AG04449 (cell line): Measurements from ENCODE around the gene KIF3B.

Experiments used
- CTCF ChIA-PET: fragments of 350-600 bp; formaldehyde crosslinking; extraction: SDS; loops from one replicate; lab custom pipeline; 2021; ENCODE audit warnings: antibody characterized with exemption; lab: Yijun Ruan, JAX
- POLR2A ChIA-PET: fragments of 400-600, 350-600 bp; formaldehyde crosslinking; extraction: SDS; loops from one replicate; lab custom pipeline; 2020; ENCODE audit warnings: antibody characterized with exemption, inconsistent platforms; lab: Yijun Ruan, JAX
- DNase-seq: peaks from one replicate; pipeline ENCODE4 v3.0.0-alpha.2; 2010; ENCODE audit warnings: low read depth, low spot score
- H3K4me3 ChIP-seq: 2 replicates; pipeline ENCODE4 v1.5.1; 2011; ENCODE audit warnings: low read depth, mild to moderate bottlenecking, control low read depth, low read length
- TF ChIP-seq, protein P1 (sequence below): IDR thresholded peaks from one replicate; pipeline ENCODE4 v1.5.1; 2011; ENCODE audit warnings: mild to moderate bottlenecking, moderate library complexity, low read length, control low read depth, inconsistent platforms; ENCODE audit not compliant: insufficient read depth; ENCODE audit errors: missing control alignments

Gene KIF3B

GRCh38 chr20:32296412-32296811, 19.0 kb downstream of the KIF3B start:
- ChIA-PET POLR2A (no interaction called here), CTCF (interaction anchor here (1.2 kb wide), 1 partner anchor 17 kb away, joined by 3 read pairs; no protein-coding TSS in a partner anchor)
- no peak for DNase-seq
- TF ChIP-seq, protein P1, sequence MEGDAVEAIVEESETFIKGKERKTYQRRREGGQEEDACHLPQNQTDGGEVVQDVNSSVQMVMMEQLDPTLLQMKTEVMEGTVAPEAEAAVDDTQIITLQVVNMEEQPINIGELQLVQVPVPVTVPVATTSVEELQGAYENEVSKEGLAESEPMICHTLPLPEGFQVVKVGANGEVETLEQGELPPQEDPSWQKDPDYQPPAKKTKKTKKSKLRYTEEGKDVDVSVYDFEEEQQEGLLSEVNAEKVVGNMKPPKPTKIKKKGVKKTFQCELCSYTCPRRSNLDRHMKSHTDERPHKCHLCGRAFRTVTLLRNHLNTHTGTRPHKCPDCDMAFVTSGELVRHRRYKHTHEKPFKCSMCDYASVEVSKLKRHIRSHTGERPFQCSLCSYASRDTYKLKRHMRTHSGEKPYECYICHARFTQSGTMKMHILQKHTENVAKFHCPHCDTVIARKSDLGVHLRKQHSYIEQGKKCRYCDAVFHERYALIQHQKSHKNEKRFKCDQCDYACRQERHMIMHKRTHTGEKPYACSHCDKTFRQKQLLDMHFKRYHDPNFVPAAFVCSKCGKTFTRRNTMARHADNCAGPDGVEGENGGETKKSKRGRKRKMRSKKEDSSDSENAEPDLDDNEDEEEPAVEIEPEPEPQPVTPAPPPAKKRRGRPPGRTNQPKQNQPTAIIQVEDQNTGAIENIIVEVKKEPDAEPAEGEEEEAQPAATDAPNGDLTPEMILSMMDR, result no peak
- H3K4me3 ChIP-seq, result no peak overlapping the region

DNA sequence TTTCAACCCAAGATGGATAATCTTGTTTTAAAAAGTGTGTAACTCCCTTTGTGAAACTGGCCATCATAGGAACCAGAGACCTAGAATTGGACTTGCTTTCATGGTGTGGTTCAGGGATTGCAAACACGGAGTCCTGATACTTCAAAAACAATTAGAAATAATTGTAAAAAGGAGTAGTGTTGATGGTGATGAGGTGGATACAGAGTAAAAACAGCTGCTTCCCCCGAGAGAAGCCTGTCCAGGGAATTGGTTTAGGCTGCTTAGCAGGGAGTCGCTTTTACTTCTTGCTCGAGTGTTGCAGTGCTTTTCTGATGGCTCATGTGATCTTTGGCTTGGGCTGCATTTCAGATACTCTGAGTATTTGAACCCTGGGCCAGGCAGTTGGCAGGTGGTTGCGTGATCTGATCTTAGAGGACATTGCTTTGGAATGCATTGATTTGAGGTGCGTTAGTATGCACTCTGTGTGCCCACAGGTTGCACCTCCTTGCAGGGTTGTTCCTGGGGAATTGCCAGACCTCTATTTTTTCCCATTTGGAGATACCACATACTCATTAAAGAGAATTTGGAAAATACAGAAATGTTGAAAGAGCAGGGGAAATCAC, 19.5 kb downstream of the KIF3B start:
- ChIA-PET CTCF (interaction anchor here (1.2 kb wide), 1 partner anchor 16 kb away, joined by 3 read pairs; no protein-coding TSS in a partner anchor), POLR2A (no interaction called here)
- DNase-seq, result no peak
- TF ChIP-seq, protein P1, result no peak
- no peak overlapping the region for H3K4me3 ChIP-seq

- CTCF ChIA-PET, result no interaction called here
- DNase-seq, result no peak
- POLR2A ChIA-PET, result no interaction called here
- no peak overlapping the region for H3K4me3 ChIP-seq
- TF ChIP-seq, protein P1, result no peak
Measured at GRCh38 chr20:32297439-32297838, 20.0 kb downstream of the KIF3B start.

DNA sequence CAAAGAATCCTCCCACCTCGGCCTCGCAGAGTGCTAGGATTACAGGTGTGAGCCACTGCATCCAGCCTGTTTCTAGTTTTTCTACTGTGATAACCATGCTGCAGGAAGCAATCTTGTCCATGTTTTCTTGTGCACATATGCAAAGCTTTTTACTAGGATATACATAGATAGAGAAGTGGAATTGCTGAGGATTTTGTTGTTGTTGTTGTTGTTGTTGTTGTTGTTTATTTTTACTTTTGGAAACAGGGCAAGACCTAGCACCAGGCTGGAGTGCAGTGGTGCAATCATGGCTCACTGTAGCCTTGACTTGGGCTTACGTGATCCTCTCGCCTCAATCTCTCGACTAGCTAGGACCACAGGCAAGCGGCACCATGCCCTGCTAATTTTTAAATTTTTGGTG, 23.2 kb downstream of the KIF3B start:
- CTCF ChIA-PET, result no interaction called here
- no peak overlapping the region for H3K4me3 ChIP-seq
- TF ChIP-seq, protein P1, result no peak
- no peak for DNase-seq
- POLR2A ChIA-PET, result interaction anchor here (0.5 kb wide), 1 partner anchor 15 kb away, joined by 6 read pairs; no protein-coding TSS in a partner anchor

DNA sequence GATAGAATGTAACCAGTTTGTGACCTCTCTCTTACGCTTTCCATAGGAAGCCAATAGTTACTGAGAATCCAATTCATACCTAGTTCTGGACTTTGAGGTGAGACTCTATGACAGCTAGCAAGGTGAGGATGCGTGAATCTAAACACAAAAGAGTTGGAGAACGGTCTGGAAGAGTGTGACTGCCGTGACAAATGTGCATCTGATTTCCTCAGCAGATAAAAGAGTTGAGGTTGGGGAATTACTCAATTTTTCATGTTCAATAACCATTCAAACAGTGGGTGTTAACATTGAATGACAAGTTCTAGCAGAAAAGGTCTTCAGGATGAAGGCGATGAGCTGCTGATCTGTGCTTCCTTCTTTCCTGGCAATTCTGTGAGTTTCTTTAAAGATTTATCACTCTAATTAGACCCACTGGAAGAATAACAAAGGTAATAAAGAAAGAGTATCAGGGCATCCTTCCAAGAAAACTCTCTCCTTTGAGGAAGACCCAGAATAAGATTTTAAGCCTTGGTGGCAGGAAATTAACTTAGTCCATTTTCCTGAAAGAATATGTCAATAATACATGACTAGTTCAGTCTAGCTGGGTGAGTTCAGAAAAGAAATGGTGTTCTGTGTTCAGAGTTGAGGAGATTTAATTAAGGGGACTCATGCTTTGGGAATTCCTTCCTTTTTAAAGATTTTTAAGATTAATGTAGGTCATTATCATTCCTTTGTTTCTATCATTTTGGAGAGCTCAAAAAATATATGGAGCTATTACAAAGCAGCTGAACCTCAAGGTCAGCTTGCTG, 24.5 kb downstream of the KIF3B start:
- POLR2A ChIA-PET, result interaction anchor here (0.6 kb wide), 1 partner anchor 83 kb away, joined by 5 read pairs; no protein-coding TSS in a partner anchor
- no peak for DNase-seq
- TF ChIP-seq, protein P1, result no peak
- CTCF ChIA-PET, result no interaction called here
- no peak overlapping the region for H3K4me3 ChIP-seq

GRCh38 chr20:32302507-32302872, 25.0 kb downstream of the KIF3B start:
- ChIA-PET POLR2A (interaction anchor here (0.6 kb wide), 1 partner anchor 83 kb away, joined by 5 read pairs; no protein-coding TSS in a partner anchor), CTCF (no interaction called here)
- TF ChIP-seq, protein P1, result no peak
- H3K4me3 ChIP-seq, result no peak overlapping the region
- no peak for DNase-seq
